A549 (cell line): ENCODE data around the gene REPS2. TPM values are rescaled to one million over a fixed set of nuclear protein-coding genes. Genes with fewer than 3 reads are reported as not detected.

Experiments used
- ATAC-seq, 2 experiments: fragments of 200-7000 bp in 1 of 2; fragments of >200 bp in 1 of 2; cut with Nextera tagmentation in 1 of 2; cut with Tn5 transposase in 1 of 2; 3 replicates each; pipeline versions ENCODE4 v1.8.0 to v1.9.1; 2018 to 2020; ENCODE audit warnings: mild to moderate bottlenecking in 1 of 2, moderate library complexity in 1 of 2
- CTCF ChIA-PET: fragments of 300-600 bp; sonication (Branson Sonifier 250); formaldehyde crosslinking; extraction: SDS; loops from one replicate; lab custom pipeline; 2021; ENCODE audit warnings: antibody characterized with exemption, inconsistent platforms; lab: Yijun Ruan, JAX
- POLR2A ChIA-PET: fragments of 350-600 bp; formaldehyde crosslinking; extraction: SDS; loops from one replicate; lab custom pipeline; 2021; ENCODE audit warnings: antibody characterized with exemption, inconsistent platforms; lab: Yijun Ruan, JAX
- DNase-seq, 2 experiments: peaks; one replicate each; pipeline versions ENCODE4 v3.0.0 to v3.0.0-alpha.2; 2011 to 2016; ENCODE audit warnings: low read depth in 1 of 2, low spot score in 1 of 2
- FAIRE-seq: peaks from 2 replicates; lab custom pipeline; 2011; peaks lifted over from hg19 to GRCh38; lab: Jason Lieb, UNC
- H3K27ac ChIP-seq, 2 experiments: fragments of >200 bp; sonication (Bioruptor Twin); formaldehyde crosslinking; 3 replicates each; pipeline ENCODE4 v1.5.1; 2016 to 2017
- H3K4me1 ChIP-seq: fragments of >200 bp; sonication (Bioruptor Twin); formaldehyde crosslinking; 3 replicates; pipeline ENCODE4 v1.6.1; 2016
- H3K4me2 ChIP-seq: fragments of >200 bp; sonication (Bioruptor Twin); formaldehyde crosslinking; 3 replicates; pipeline ENCODE4 v1.6.1; 2016
- H3K4me3 ChIP-seq: fragments of >200 bp; sonication (Bioruptor Twin); formaldehyde crosslinking; 3 replicates; pipeline ENCODE4 v1.5.1; 2016
- H3K9me3 ChIP-seq: fragments of >200 bp; sonication (Bioruptor Twin); formaldehyde crosslinking; 3 replicates; pipeline ENCODE4 v1.6.1; 2016
- BHLHE40 ChIP-seq: IDR thresholded peaks from 2 replicates; pipeline ENCODE4 v1.6.1; 2012; ENCODE audit warnings: low read depth, low read length, inconsistent platforms
- CBX8 ChIP-seq: fragments of 200-600 bp; sonication (generic); IDR thresholded peaks from 2 replicates; pipeline ENCODE4 v1.6.1; 2016
- EHF ChIP-seq: fragments of 250-450 bp; sonication (Bioruptor Pico); IDR thresholded peaks from 2 replicates; pipeline ENCODE4 v1.5.0; 2020; ENCODE audit warnings: mild to moderate bottlenecking
- EHMT2 ChIP-seq: fragments of 200-600 bp; sonication (generic); IDR thresholded peaks from 2 replicates; pipeline ENCODE4 v1.6.1; 2016; ENCODE audit warnings: antibody characterized with exemption, low read depth, mild to moderate bottlenecking, moderate library complexity
- HEYL ChIP-seq: fragments of 250-450 bp; sonication (Bioruptor Pico); IDR thresholded peaks from 2 replicates; pipeline ENCODE4 v1.8.0; 2021; ENCODE audit warnings: mild to moderate bottlenecking, moderate library complexity
- MYC ChIP-seq: IDR thresholded peaks from 2 replicates; pipeline ENCODE4 v1.6.1; 2012; ENCODE audit warnings: mild to moderate bottlenecking, inconsistent platforms, low read length, improper control_type of control experiment, borderline replicate concordance
- NFE2L2 ChIP-seq: fragments of 150-350 bp; conservative IDR thresholded peaks from 2 replicates; pipeline ENCODE4 v1.6.1; 2014; ENCODE audit warnings: low read length
- RARB ChIP-seq: fragments of 250-450 bp; sonication (Bioruptor Pico); IDR thresholded peaks from 2 replicates; pipeline ENCODE4 v1.8.0; 2021; ENCODE audit warnings: mild to moderate bottlenecking, moderate library complexity
- RCOR1 ChIP-seq: fragments of 150-350 bp; IDR thresholded peaks from 2 replicates; pipeline ENCODE4 v1.6.1; 2014; ENCODE audit warnings: antibody characterized with exemption, low read length, low read depth
- RFX5 ChIP-seq: fragments of 450-650 bp; IDR thresholded peaks from 2 replicates; pipeline ENCODE4 v1.7.1; 2014; ENCODE audit warnings: antibody characterized with exemption, mild to moderate bottlenecking, moderate library complexity
- USF2 ChIP-seq: fragments of 450-650 bp; IDR thresholded peaks from 2 replicates; pipeline ENCODE4 v1.6.1; 2014; ENCODE audit warnings: antibody characterized with exemption
- ZC3H11A ChIP-seq: fragments of 450-650 bp; IDR thresholded peaks from 2 replicates; pipeline ENCODE4 v1.6.1; 2014; ENCODE audit warnings: antibody characterized with exemption, mild to moderate bottlenecking
- ZNF302 ChIP-seq: fragments of 250-450 bp; sonication (Bioruptor Pico); IDR thresholded peaks from 2 replicates; pipeline ENCODE4 v1.9.0; 2021; ENCODE audit warnings: inconsistent platforms, mild to moderate bottlenecking, moderate library complexity
- WGBS: methylation state at CpG from one replicate; pipeline ENCODE4 v1.1.6; 2017; ENCODE audit errors: missing lambda C conversion rate; 5-methylcytosine and 5-hydroxymethylcytosine counted together
- polyA plus RNA-seq, 4 experiments: library from polyadenylated mRNA; depleted of rRNA in 3 of 4; stranded (reverse); fragments of >200 nt; fragmentation: RNase III in 1 of 4; extraction: RNeasy Plus Mini Kit Qiagen cat#74134 plus additional on column Dnase treatment in 1 of 4; gene quantifications; 2 replicates in 3 of 4; 3 replicates in 1 of 4; pipeline ENCODE4 v1.2.3, GENCODE V29; 2011 to 2017
- TF ChIP-seq, protein P1 (sequence below): IDR thresholded peaks from 2 replicates; pipeline ENCODE4 v1.6.1; 2012
- TF ChIP-seq, protein P2 (sequence below): fragments of 250-450 bp; sonication (Bioruptor Pico); IDR thresholded peaks from 2 replicates; pipeline ENCODE4 v1.5.0; 2020; ENCODE audit warnings: low read depth, mild to moderate bottlenecking, moderate library complexity

The REPS2 gene
- polyA plus RNA-seq, 2 of the 4 experiments (the other 2 are of a cell fraction): 0.17 to 0.76 TPM

- no peak for DNase-seq
- Histone ChIP-seq H3K4me3 (no peak overlapping the region), H3K27ac (no peak overlapping the region), H3K9me3 (no peaks in the 10 kb centered on the region)
- CTCF ChIA-PET: interaction anchor here (1.2 kb wide), 2 partner anchors 13 to 26 kb away, joined by 3 read pairs; no protein-coding TSS in a partner anchor
- WGBS: 76% methylated on average over 2 of the region's 2 CpGs
- no peak for TF ChIP-seq RARB (CRISPR knock-in tag)
- TF ChIP-seq RFX5: no peak
- no peak for TF ChIP-seq HEYL (CRISPR knock-in tag)
- TF ChIP-seq EHMT2: no peak
- no peak for TF ChIP-seq RCOR1
- no peak for TF ChIP-seq ZNF302 (CRISPR knock-in tag)
- no peak for TF ChIP-seq USF2
- no peak for TF ChIP-seq CBX8
- no peak for TF ChIP-seq NFE2L2
- TF ChIP-seq, protein P1, sequence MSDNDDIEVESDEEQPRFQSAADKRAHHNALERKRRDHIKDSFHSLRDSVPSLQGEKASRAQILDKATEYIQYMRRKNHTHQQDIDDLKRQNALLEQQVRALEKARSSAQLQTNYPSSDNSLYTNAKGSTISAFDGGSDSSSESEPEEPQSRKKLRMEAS: no peak
- TF ChIP-seq, protein P2, sequence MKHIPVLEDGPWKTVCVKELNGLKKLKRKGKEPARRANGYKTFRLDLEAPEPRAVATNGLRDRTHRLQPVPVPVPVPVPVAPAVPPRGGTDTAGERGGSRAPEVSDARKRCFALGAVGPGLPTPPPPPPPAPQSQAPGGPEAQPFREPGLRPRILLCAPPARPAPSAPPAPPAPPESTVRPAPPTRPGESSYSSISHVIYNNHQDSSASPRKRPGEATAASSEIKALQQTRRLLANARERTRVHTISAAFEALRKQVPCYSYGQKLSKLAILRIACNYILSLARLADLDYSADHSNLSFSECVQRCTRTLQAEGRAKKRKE (CRISPR knock-in tag): no peak
- TF ChIP-seq, all 56 proteins: peak for 0
- Histone ChIP-seq H3K4me1 (no peaks in the 10 kb centered on the region), H3K4me2 (no peak overlapping the region)
- ATAC-seq (no peak), FAIRE-seq (no peak)
- POLR2A ChIA-PET: no interaction called here
Measured at GRCh38 chrX:17020356-17020755, 73.9 kb downstream of the REPS2 start.

- Histone ChIP-seq H3K4me2 (no peak overlapping the region), H3K27ac (no peak overlapping the region), H3K4me1 (no peaks in the 10 kb centered on the region), H3K9me3 (no peaks in the 10 kb centered on the region), H3K4me3 (no peak overlapping the region)
- WGBS: 63% methylated on average over 10 of the region's 10 CpGs
- FAIRE-seq (peak; percentile 96), ATAC-seq (no peak)
- POLR2A ChIA-PET: no interaction called here
- no peak for TF ChIP-seq MYC
- TF ChIP-seq ZNF302 (CRISPR knock-in tag): no peak
- no peak for TF ChIP-seq NFE2L2
- TF ChIP-seq, all 56 proteins: peak for 0
- DNase-seq: no peak
- CTCF ChIA-PET: interaction anchor here (1.2 kb wide), 1 partner anchor 25 kb away, joined by 3 read pairs; no protein-coding TSS in a partner anchor
Measured at GRCh38 chrX:17020851-17021821, 74.7 kb downstream of the REPS2 start.

DNA sequence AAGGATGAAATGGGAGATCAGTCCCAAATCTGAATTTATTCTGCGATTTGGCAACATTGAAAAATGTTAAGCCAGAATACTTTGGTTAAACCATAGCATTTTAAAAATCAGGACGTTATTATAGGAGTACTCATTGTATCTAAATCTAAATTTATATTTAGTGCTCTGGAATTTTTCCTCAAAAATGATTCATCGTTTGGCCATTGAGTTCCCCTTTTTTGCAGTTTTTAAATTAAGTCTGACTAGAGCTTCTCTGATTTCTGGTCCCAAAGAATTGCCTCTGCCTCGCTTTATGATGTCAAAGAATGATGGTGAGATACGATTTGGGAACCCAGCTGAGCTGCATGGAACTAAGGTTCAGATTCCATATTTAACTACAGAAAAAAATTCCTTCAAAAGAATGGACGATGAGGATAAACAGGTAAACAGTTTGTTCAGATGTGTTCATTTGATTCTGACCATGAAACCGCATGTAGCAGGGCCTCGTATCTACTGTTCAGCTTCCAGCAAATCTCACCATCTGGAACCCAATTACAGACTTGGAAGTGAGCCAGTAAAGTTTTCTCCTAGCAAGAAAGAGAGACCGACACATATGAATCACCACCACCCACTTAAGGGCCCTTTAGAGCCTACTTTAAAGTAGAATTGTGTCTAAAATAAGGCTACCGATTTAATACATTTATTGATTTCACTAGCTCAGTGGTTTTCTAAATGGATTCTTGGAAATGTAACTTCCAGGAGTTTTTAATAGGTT lies 75.6 kb downstream of the REPS2 start:
- FAIRE-seq: no peak
- ChIA-PET POLR2A (no interaction called here), CTCF (interaction anchor here (1.5 kb wide), 1 partner anchor 19 kb away, joined by 3 read pairs; no protein-coding TSS in a partner anchor)
- WGBS: 53% methylated on average over 10 of the region's 10 CpGs
- H3K27ac ChIP-seq: no peak overlapping the region
- H3K4me2 ChIP-seq: no peak overlapping the region
- DNase-seq: no peak
- H3K4me3 ChIP-seq: no peak overlapping the region
- no peaks in the 10 kb centered on the region for H3K9me3 ChIP-seq
- no peak for ATAC-seq
- no peaks in the 10 kb centered on the region for H3K4me1 ChIP-seq
- TF ChIP-seq HEYL (CRISPR knock-in tag) (no peak), BHLHE40 (no peak), ZC3H11A (no peak), EHF (no peak), RARB (CRISPR knock-in tag) (no peak)
